HG03520 (cell line): Measurements from ENCODE around the gene RFLNA.
"Not testable (repeated sequence)": the region's sequence is repeated elsewhere in the genome, so short reads cannot be mapped to it uniquely, and the experiment has no call there.

ENCODE experiments used
- ATAC-seq: cut with Tn5 transposase; IDR thresholded peaks from one replicate; pipeline ENCODE4 v1.9.1; 2021; ENCODE audit warnings: mild to moderate bottlenecking, moderate library complexity; ENCODE audit not compliant: unreplicated experiment

The RFLNA gene

GRCh38 chr12:124281309-124281708 is 13.6 kb upstream of the RFLNA start:
- ATAC-seq = no peak

DNA sequence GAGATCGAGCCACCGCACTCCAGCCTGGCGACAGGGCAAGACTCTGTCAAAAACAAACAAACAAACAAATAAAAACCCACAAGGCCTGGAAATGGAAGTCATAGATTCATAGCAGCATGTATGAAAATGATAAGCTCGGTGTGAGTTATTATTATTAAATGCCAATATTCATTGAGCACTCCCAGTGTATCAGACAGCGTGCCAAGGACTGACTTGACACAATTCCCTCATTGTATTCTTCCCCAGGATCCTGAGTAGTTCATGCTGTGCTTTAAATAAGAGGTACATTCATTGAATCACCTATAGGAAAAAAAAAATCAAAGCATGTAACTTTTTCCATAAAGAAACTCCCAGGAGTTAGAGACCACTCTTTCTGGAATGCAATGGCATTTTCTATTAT is 12.6 kb upstream of the RFLNA start:
- ATAC-seq = no peak

DNA sequence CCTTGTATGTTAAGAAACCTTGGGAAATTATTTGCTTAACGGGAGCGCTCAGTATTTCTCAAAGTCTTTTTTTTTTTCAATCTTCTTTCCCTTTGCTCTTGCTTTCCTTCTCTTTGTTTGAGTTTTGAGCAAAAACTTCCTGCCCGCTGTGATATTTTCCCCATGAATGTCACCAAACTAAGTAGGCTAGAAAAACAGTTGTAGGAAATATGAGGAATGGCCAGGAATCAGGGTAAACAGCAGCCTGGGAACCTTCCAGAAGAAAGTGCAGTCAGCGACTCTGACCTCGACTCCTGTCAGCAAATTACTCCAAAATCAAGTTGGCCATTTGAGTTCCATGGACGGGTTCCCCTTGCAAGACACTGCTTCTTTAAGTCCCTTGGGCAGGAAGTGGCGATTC is 11.6 kb upstream of the RFLNA start:
- ATAC-seq = no peak

- ATAC-seq = no peak
These were observed 10.5 kb upstream of the RFLNA start for GRCh38 chr12:124284368-124284767.

- no peak for ATAC-seq
These were observed 8.5 kb upstream of the RFLNA start for GRCh38 chr12:124286414-124286813.

- no peak for ATAC-seq
These were observed 7.9 kb upstream of the RFLNA start for GRCh38 chr12:124286971-124287370.

- ATAC-seq = no peak
These were observed 5.0 kb upstream of the RFLNA start for GRCh38 chr12:124289634-124290600.

GRCh38 chr12:124292385-124292784 is 2.5 kb upstream of the RFLNA start:
- no peak for ATAC-seq

GRCh38 chr12:124293286-124294003 is 1.4 kb upstream of the RFLNA start:
- ATAC-seq = no peak

DNA sequence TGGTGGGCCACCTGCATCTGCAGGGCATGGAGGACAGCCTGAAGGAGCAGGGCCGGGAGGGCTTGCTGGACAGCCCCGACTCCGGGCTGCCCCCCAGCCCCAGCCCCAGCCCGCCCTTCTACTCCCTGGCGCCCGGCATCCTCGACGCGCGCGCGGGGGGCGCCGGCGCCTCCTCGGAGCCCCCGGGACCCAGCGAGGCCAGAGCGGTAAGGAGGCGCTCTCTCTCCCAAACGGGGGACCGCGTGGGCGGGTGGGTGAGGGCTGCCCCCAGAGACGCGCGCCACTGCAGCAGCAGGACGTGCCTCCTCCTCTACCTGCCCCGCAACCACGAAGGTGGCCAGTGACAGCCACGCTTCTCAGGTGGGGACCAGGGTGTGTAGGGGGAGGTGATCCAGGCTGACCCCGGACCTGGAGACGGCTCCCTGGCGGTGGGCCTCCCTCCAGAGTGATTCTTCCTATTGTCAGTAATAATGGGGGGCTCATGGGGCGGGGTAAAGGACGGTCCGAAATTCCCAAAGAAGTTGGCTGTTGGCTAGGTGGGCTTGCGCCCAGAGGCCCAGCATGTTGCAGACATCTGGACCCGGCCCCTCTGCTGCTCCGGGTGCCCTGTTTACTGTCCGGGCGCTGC is 652 bp downstream of the RFLNA start:
- no peak for ATAC-seq

DNA sequence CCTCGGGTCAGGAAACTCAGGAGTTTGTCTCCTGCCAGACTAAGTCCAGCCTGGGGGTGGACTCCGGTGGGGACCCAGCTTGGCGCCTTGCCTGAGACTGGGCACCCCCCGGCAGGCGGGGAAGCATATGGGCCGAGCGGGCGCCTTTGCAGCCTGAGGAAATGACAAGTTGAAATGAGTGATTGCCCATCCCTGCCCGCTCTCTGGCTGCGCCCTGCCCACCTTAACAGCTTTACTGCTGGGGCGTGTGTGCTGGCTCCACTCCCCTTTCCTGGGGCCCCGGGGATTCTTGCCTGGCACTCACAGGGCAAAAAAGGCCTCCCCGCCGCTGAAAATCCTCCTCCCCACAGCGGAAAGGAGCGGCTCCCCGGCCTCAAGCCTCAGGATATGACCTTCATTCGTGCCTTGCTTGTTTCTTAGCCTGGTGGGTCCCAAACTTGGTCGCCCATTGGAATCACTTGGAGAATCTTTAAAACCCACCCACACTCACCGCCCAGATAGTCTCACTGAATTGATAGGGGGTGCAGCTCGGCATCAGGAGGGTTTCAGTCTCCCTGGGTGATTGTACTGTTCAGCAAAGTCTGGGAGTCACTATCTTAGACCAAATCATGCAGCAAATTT is 1.5 kb downstream of the RFLNA start:
- ATAC-seq = no peak

GRCh38 chr12:124296916-124297351 is 2.0 kb downstream of the RFLNA start:
- no peak for ATAC-seq

DNA sequence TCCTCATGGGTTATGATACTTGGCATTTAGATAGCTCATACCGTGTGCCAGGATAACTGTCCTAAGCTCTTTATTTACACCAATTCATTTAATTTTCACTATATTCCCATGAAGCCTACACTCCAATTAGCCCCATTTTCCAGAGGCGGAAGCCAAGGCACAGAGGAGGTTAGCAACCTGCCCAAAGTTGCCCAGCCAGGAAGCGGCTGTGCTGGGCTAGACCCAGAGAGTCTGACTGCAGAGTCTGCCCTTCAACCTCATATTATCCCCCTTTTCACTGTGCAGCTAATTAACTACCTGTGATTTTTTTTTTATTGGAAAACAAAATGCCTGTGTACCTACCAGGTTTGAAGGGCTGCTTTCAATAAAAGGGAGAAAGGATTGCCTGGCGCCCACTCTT is 2.5 kb downstream of the RFLNA start:
- no peak for ATAC-seq

- ATAC-seq = no peak
These were observed 3.0 kb downstream of the RFLNA start for GRCh38 chr12:124297856-124298255.

DNA sequence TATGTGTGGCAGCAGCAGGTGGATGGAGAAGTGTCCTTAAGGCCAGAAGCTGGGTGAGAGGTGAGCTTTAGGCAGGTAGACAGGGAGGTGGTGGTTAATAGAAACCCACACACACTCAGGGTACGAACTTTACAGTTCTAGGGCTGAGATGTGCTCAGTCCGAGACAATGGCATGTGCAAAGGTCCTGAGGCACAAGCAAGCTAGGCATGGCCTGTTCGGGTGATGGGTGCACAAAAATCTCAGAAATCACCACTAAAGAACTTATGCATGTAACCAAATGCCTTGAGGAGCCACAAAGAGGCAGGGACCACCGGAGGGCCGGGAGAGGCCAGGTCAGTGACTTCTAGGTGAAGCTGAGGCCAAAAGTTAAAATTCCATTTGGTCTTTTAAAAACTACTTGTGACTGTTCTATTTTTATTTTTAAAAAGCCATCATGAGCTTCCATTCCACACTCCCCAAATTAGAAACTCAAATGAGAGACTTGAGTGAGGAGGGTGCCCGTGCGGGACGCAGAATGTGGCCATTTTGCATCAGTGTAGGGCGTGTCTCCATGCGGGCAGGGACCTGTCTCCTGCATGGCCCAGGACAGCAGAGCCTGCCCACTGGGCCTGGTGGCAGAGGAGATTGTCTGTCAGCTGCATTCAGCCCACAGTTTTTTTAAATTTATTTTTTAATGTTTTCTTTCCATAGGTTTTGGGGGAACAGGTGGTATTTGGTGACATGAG is 4.0 kb downstream of the RFLNA start:
- ATAC-seq = no peak

DNA sequence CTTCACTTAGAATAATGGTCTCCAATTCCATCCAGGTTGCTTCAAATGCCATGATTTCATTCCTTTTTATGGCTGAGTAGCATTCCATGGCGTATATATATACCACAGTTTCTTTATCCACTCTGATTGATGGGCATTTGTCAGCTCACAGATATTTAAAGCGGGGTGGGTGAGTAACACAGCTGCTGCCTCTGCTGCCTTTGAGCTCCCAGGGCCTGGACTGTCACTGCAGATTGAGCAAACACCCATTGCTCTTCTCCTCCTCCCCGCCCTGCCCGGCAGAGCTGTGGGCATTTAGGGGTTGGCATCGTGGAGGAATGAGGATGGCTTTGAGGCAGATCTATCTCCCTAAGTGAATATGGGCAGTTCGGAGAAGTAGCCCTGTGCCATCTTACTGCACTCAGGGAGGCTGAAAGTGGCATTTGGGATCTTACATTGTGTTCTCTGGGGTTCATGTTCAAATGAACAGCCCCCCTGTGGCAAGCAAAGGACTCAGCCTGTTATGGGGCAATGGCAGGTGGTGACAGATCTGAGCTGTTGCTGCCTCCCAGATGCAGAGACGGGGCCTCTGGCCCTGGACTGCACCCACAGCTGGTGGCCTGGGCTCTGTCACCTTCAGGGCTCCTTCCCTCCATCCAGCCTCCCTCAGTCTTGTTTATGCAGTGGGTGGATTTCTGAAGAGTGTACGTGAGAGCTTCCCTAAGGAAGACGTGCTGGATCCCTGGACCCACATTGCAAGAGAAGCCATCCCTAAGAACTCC is 4.9 kb downstream of the RFLNA start:
- no peak for ATAC-seq

DNA sequence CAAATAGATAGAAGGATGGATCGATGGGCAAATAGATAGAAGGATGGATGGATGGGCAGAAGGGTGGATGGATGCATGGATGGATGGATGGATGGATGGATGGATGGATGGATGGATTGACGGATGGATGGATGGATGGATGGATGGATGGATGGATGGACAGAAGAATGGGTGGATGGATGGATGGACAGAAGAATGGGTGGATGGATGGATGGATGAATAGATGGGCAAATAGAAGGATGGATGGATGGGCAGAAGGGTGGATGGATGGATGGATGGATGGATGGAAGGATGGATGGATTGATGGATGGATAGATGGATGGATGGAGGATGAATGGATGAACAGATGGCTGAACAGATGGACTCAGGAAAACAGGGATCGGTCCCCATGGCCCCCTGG is 5.8 kb downstream of the RFLNA start:
- not testable (repeated sequence) for ATAC-seq

DNA sequence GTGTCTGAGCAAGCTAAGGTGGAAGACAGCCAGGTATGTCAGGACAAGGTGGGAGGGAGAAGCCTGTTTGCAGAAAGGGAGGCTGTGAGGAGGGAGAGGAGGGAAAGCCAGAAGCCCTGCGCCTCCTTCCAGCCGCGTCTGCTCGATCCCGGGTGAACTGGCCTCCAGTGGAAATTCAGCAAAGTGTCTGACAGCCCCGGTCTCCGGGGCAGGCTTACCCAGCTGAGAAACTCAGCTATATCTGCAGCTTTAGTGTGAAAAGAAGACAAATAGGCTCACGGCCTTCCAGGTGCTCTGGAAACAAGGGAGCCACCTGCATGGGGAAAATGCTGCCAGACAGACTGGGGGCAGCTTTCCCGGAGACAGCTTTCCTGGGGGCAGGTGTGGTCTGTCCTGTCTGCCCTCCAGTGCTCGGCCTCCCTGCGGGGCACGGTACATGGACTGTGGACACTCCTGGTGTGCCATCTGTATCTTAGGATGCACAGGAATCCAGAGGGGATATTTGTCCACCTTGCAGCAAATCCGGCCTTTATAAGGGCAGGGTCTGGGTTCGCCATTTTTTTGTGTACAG is 6.3 kb downstream of the RFLNA start:
- no peak for ATAC-seq

- ATAC-seq = no peak
These were observed 7.4 kb downstream of the RFLNA start for GRCh38 chr12:124302241-124302806.
